H1 (cell line): ENCODE data around the gene SNX33. TPM values are rescaled to one million over a fixed set of nuclear protein-coding genes. Genes with fewer than 3 reads are reported as not detected.

ENCODE experiments used
- NANOG ChIP-seq: IDR thresholded peaks from 2 replicates; pipeline ENCODE4 v1.6.1; 2011; ENCODE audit warnings: low read length, low read depth, mild to moderate bottlenecking, inconsistent platforms; ENCODE audit not compliant: insufficient read depth, poor library complexity, severe bottlenecking
- RXRA ChIP-seq: IDR thresholded peaks from 2 replicates; pipeline ENCODE4 v1.6.1; 2011; ENCODE audit warnings: low read depth, mild to moderate bottlenecking, low read length, moderate library complexity; ENCODE audit not compliant: insufficient read depth
- TBP ChIP-seq: IDR thresholded peaks from 2 replicates; pipeline ENCODE4 v1.6.1; 2011; ENCODE audit warnings: low read depth, low read length, improper control_type of control experiment
- polyA plus RNA-seq, 7 experiments: library from polyadenylated mRNA; depleted of rRNA in 3 of 7; stranded (reverse) in 5 of 7; unstranded in 2 of 7; fragments of >200 nt in 5 of 7; fragments of 200-250 nt in 2 of 7; gene quantifications; 1 replicate in 5 of 7; 2 replicates in 1 of 7; 4 replicates in 1 of 7; pipeline versions ENCODE4 v1.2.1 to v1.2.3, GENCODE V29; 2011 to 2013; ENCODE audit warnings: missing spikeins in 2 of 7, mixed read lengths in 2 of 7
- total RNA-seq: library from RNA; stranded (reverse); fragmentation: NEBNext Ultra II Directional; extraction: Animal tissue kit (Norgen Biotek cat#: 25700); gene quantifications from 2 replicates; pipeline ENCODE4 v1.2.1, GENCODE V29; 2021

Gene SNX33
- total and polyA plus RNA-seq, 2 of the 8 experiments (the other 6 are each of a cell fraction or from before 2014, with no cell fraction given): 14.3 to 22.9 TPM

- TF ChIP-seq RXRA (no peak), NANOG (no peak), TBP (no peak)
These were observed 40.7 kb upstream of the SNX33 start (continued) for GRCh38 chr15:75606711-75607699.
